Nucleus accumbens (tissue), 56 donors: Measurements from ENCODE around the gene FAM210B.
"Not testable (repeated sequence)": the region's sequence is repeated elsewhere in the genome, so short reads cannot be mapped to it uniquely, and the experiment has no call there.

ENCODE experiments used
- DNase-seq, 56 donors: peaks; one replicate each; lab custom pipeline; 2025; lab: John Stamatoyannopoulos, UW

FAM210B gene

DNA sequence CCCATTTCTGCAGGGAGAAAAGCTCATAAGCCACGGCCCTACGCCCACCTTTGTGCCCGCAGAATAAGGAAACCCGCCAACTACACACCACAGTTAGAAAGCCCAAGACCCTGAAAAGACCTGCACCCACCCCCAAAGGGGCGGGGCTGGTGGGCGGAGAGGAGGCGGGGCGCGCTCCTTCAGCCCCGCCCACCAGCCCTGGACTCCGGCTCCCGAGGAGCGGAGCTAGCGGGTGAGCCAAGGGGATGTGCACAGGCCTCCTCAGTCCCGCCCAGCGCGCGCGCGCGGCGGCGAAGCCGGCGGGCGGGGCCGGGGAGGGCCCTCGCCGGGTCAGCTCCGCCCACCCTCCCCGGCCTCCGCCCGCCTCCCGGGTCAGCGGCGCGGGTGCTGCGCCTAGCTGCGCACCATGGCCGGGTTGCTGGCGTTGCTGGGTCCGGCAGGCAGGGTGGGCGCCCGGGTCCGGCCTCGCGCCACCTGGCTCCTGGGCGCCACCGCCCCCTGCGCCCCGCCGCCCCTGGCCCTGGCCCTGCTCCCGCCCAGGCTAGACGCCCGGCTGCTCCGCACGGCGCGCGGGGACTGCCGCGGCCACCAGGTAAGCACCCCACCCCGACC, at the start of gene FAM210B:
TSS of gene FAM210B (plus strand) at position 375 of the 612 bp plus-strand sequence. CDS start at position 407, 32 bp downstream.
- peak; percentile 26 to 93 (median 82) for DNase-seq

DNA sequence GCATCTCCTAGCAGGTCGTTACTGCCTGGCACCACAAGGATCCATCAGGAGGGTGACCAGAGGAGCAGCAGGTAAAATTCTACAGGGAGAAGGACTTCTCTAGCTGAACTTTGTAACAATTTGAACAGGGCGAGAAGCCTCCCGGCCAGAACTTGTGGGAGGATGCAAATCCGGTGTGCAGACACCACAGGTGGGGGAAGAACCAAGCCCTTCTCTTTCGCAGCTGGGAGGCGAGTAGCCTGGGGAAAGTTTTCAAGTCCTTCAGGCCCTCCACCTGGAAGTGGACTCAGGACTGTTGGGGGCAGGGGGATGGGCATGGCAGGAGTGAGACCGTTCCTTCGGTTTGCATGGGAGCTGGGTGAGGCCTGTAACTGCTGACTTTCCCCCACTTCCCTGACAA, 42.7 kb upstream of the FAM210B start:
- no peak for DNase-seq

- no peak for DNase-seq
Measured at GRCh38 chr20:56316483-56316882, 42.3 kb upstream of the FAM210B start.

DNA sequence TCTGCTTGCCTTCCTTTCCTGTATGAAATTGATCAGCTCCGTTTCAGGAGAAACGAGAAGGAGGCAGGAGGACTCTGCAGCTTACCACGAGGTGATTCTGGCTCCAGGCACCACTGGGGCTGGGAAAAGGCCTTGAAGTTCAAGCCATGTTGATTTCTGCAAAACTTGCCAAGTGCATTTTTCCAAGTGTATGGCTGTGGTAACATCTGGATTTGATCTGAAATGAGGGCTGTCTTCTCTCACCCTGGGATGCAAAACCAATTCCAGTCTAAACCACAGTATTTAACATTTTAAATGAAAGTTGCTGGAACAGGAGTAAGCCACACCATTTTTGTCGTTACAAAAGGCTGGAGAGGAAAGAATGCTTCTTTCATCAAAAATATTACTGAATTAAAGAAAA, 36.1 kb upstream of the FAM210B start:
- DNase-seq = no peak

DNA sequence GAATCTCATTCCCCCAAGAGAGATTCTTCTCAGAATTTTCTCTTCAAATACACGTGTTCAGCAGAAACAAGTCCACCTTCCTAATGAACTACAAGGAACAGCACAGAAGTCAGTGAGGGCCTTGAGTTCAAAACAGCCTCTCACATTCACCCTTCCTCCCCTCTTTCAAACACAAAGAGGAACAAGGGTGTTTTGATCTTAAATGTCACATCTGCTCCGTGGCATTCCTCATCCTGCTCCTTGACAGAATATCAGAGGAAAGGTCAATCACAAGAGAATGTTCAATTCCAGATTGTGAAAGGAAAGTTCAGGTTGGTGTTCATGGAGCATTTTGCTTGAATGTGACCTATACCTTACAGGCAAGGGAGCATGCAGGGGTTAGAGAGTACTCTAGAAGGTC, 35.6 kb upstream of the FAM210B start:
- no peak for DNase-seq

DNA sequence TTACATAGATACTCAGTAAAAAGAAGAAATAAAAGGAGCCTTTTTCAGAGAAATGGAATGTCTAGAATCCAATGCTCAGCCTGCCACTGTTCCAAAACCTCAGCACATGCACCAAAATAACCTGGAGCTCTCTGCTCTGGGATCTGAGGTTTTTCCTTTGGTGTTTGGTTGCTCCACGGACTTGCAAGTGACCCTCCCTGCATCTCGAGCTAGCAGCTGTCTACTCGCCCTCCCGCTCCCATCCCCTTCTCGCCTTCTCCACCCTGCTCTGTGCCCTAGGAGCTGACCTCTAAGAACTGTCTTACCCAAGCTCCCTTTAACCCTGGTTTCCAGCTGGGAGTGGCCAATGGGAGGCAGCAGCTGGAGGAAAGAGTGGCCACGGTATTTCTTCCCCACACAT, 35.1 kb upstream of the FAM210B start:
- no peak for DNase-seq

- DNase-seq = no peak
Measured at GRCh38 chr20:56324806-56325205, 34.0 kb upstream of the FAM210B start.

- no peak for DNase-seq
Measured at GRCh38 chr20:56328861-56329260, 29.9 kb upstream of the FAM210B start.

DNA sequence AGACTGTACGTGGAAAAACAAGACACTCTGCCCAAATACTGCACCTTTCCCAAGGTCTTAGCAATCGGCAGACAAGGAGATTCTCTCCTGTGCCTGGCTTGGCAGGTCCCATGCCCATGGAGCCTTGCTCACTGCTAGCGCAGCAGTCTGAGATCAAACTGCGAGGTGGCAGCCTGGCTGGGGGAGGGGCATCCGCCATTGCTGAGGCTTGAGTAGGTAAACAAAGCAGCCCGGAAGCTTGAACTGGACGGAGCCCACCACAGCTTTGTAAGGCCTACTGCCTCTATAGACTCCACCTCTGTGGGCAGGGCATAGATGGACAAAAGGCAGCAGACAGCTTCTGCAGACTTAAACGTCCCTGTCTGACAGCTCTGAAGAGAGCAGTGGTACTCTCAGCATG, 22.1 kb upstream of the FAM210B start:
- DNase-seq = not testable (repeated sequence)

- DNase-seq = no peak
Measured at GRCh38 chr20:56342783-56343182, 16.0 kb upstream of the FAM210B start.

GRCh38 chr20:56343861-56344381, 14.9 kb upstream of the FAM210B start:
- peak in 35 of 56 donors; percentile 3 to 70 (median 23) for DNase-seq

GRCh38 chr20:56345911-56346310, 12.9 kb upstream of the FAM210B start:
- DNase-seq = no peak

GRCh38 chr20:56347628-56348304, 11.0 kb upstream of the FAM210B start:
- DNase-seq = no peak

- no peak for DNase-seq
Measured at GRCh38 chr20:56348305-56348693, 10.5 kb upstream of the FAM210B start.

- no peak for DNase-seq
Measured at GRCh38 chr20:56348746-56349145, 10.0 kb upstream of the FAM210B start.

GRCh38 chr20:56350842-56351241, 7.9 kb upstream of the FAM210B start:
- no peak for DNase-seq

GRCh38 chr20:56352345-56353055, 6.3 kb upstream of the FAM210B start:
- no peak for DNase-seq

DNA sequence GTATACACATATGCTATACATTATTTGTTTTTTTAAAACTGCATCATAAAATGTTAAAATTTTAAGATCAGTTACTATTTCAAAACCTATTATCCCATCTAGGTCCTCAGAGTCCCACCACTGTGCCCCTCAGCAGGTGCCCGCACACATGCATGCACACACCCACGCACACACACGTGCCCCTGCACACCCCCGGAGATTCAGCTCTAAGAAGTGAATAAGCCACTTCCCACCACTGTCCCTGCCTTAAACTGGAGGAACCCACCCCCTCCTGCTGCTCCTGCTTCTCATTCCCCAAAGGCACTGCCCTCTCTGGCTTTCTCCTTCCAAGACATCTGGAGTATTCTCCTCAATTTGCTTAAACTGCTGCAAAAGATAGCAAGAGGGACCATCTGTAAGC, 5.4 kb upstream of the FAM210B start:
- DNase-seq = peak in 4 of 56 donors; percentile 28 to 44 (median 31)

DNA sequence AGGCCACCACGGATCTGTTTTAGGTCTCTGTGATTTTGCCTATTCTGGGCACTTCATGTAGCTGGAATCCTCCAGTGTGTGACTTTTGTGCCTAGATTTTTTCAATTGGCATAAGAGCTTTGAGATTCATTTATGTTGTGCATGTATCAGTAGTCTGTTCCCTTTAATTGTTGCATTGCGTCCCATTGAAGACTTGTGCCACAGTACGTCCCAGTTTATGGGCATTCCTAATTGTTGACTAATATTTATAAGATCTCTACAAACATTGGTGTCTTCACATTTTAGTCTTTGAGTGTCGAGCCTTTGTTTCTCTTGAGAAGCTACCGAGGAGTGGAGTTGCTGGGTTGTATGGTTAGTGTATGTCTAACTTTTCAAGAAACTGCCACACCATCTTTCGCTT, 704 bp upstream of the FAM210B start:
- no peak for DNase-seq

GRCh38 chr20:56359212-56360132, 698 bp downstream of the FAM210B start:
- DNase-seq = peak in 30 of 56 donors; percentile 10 to 56 (median 38)
